Keratinocyte (primary cell): Measurements from ENCODE around the gene CD8B. TPM values are rescaled to one million over a fixed set of nuclear protein-coding genes. Genes with fewer than 3 reads are reported as not detected.

Experiments
- DNase-seq: peaks from one replicate; pipeline ENCODE4 v3.0.0-alpha.2; 2011; ENCODE audit warnings: low read depth, missing footprints, low spot score
- FAIRE-seq: peaks from 2 replicates; lab custom pipeline; 2011; peaks lifted over from hg19 to GRCh38; lab: Jason Lieb, UNC
- H2AFZ ChIP-seq: 2 replicates; pipeline ENCODE4 v1.6.0; 2012; ENCODE audit warnings: low read length, control low read depth, inconsistent platforms; ENCODE audit not compliant: control insufficient read depth
- H3K27ac ChIP-seq: 2 replicates; pipeline ENCODE4 v1.5.1; 2011; ENCODE audit warnings: low read length; ENCODE audit not compliant: control insufficient read depth, insufficient read depth
- H3K27me3 ChIP-seq: 3 replicates; pipeline ENCODE4 v1.6.0; 2011; ENCODE audit warnings: low read length; ENCODE audit not compliant: control insufficient read depth, insufficient read depth; ENCODE audit errors: extremely low read depth
- H3K36me3 ChIP-seq, 2 experiments: 2 replicates in 1 of 2; 3 replicates in 1 of 2; pipeline ENCODE4 v1.5.1; 2011; ENCODE audit warnings: low read length in 2 of 2, mild to moderate bottlenecking in 1 of 2; ENCODE audit not compliant: control insufficient read depth in 2 of 2, insufficient read depth in 2 of 2; ENCODE audit errors: extremely low read depth in 1 of 2
- H3K4me1 ChIP-seq: 3 replicates; pipeline ENCODE4 v1.5.1; 2011; ENCODE audit warnings: low read length; ENCODE audit not compliant: control insufficient read depth, insufficient read depth; ENCODE audit errors: extremely low read depth
- H3K4me2 ChIP-seq: 3 replicates; pipeline ENCODE4 v1.6.0; 2011; ENCODE audit warnings: low read depth, low read length; ENCODE audit not compliant: control insufficient read depth, insufficient read depth; ENCODE audit errors: extremely low read depth
- H3K4me3 ChIP-seq, 3 experiments: fragments of 200-600 bp in 1 of 3; sonication (generic) in 1 of 3; 2 replicates in 2 of 3; 3 replicates in 1 of 3; pipeline ENCODE4 v1.5.1; 2011 to 2016; ENCODE audit warnings: low read length in 3 of 3, mild to moderate bottlenecking in 3 of 3, control low read depth in 2 of 3, inconsistent platforms in 1 of 3, low read depth in 1 of 3, mixed read lengths in 1 of 3, mixed run types in 1 of 3, moderate library complexity in 1 of 3; ENCODE audit not compliant: control insufficient read depth in 2 of 3, insufficient read depth in 2 of 3; ENCODE audit errors: extremely low read depth in 1 of 3
- H3K79me2 ChIP-seq: 2 replicates; pipeline ENCODE4 v1.6.0; 2012; ENCODE audit warnings: low read length; ENCODE audit not compliant: control insufficient read depth, insufficient read depth
- H3K9ac ChIP-seq: 3 replicates; pipeline ENCODE4 v1.6.0; 2011; ENCODE audit warnings: low read length; ENCODE audit not compliant: control insufficient read depth, insufficient read depth; ENCODE audit errors: extremely low read depth
- H3K9me1 ChIP-seq: 3 replicates; pipeline ENCODE4 v1.6.0; 2011; ENCODE audit warnings: low read length; ENCODE audit not compliant: control insufficient read depth, insufficient read depth; ENCODE audit errors: extremely low read depth
- H3K9me3 ChIP-seq: 2 replicates; pipeline ENCODE4 v1.5.1; 2012; ENCODE audit warnings: low read depth, low read length; ENCODE audit not compliant: control insufficient read depth
- H4K20me1 ChIP-seq: 3 replicates; pipeline ENCODE4 v1.6.0; 2011; ENCODE audit warnings: low read length; ENCODE audit not compliant: control insufficient read depth, insufficient read depth; ENCODE audit errors: extremely low read depth
- EZH2 ChIP-seq: IDR thresholded peaks from one replicate; pipeline ENCODE4 v1.6.1; 2012; ENCODE audit warnings: inconsistent platforms, mild to moderate bottlenecking, low read length, moderate library complexity
- dilution Hi-C: fragments of 300-500 bp; cut with MboI; formaldehyde crosslinking; loops from one replicate; pipeline ENCODE4 v1.7.0; 2020; ENCODE audit warnings: low sequenced_read_pairs; ENCODE audit not compliant: extremely low pct_ligation_motif_present
- polyA plus RNA-seq, 5 experiments: library from polyadenylated mRNA; depleted of rRNA in 3 of 5; stranded (reverse) in 3 of 5; stranded (forward) in 1 of 5; unstranded in 1 of 5; fragments of >200 nt; gene quantifications; 1 replicate in 1 of 5; 2 replicates in 3 of 5; 3 replicates in 1 of 5; pipeline versions ENCODE4 v1.2.1 to v1.2.3, GENCODE V29; 2011 to 2012; ENCODE audit warnings: missing spikeins in 2 of 5, low read depth in 1 of 5, low replicate concordance in 1 of 5
- TF ChIP-seq, protein P1 (sequence below), 3 experiments: IDR thresholded peaks in 1 of 3; conservative IDR thresholded peaks in 1 of 3; optimal IDR thresholded peaks in 1 of 3; 2 replicates in 2 of 3; 3 replicates in 1 of 3; pipeline versions ENCODE3 to v1.5.1; 2011; ENCODE audit warnings: low read length in 3 of 3, mild to moderate bottlenecking in 3 of 3, moderate library complexity in 2 of 3, control low read depth in 1 of 3, inconsistent platforms in 1 of 3; ENCODE audit not compliant: insufficient read depth in 2 of 3; ENCODE audit errors: extremely low read depth in 1 of 3

The CD8B gene
- polyA plus RNA-seq, 1 donor (not counting 4 experiments of a cell fraction or from before 2014, with no cell fraction given) = not detected

DNA sequence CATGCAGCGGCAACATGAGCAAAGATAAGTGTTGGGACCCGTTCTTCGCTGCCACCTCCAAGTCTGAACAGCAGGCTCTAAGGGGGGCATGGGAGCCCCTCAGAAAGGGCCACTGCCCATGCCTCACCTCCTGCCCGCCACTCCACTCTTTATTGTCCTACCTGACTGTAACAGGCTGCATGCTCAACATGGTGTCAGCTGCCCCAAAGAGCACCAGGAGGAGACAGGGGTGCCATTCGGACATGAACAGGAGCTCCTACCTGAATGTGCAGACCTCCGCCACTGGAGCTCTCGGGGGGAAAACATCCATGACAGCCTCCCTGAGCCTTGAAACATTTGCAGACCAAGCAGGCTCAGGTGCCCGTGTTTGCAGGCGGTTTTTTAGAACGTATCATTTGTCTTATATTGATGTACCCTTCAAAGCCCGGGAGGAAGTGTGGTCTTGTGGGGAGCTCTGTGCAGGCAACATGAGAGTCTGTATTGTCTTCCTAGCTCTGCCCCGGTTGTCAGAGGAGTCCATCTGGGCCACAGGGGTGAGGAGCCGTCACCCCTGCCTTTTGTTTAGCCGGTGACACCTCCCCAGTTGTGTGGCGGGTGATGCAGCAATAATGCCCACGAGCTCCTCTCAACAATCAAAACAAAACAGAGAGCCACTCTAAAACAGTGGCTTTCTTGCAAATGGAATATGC, 35.8 kb downstream of the CD8B start:
- Histone ChIP-seq H3K4me1 (peaks cover 4% of the 10 kb centered on the region), H3K9me1 (no peaks in the 10 kb centered on the region), H3K36me3 (no peaks in the 10 kb centered on the region), H3K9ac (no peak overlapping the region), H3K4me2 (no peak overlapping the region), H4K20me1 (no peaks in the 10 kb centered on the region), H3K9me3 (no peaks in the 10 kb centered on the region), H3K79me2 (no peaks in the 10 kb centered on the region), H3K27ac (no peak overlapping the region), H3K27me3 (peaks cover 4% of the 10 kb centered on the region), H2AFZ (no peak overlapping the region), H3K4me3 (no peak overlapping the region)
- DNase-seq = no peak
- TF ChIP-seq, protein P1, sequence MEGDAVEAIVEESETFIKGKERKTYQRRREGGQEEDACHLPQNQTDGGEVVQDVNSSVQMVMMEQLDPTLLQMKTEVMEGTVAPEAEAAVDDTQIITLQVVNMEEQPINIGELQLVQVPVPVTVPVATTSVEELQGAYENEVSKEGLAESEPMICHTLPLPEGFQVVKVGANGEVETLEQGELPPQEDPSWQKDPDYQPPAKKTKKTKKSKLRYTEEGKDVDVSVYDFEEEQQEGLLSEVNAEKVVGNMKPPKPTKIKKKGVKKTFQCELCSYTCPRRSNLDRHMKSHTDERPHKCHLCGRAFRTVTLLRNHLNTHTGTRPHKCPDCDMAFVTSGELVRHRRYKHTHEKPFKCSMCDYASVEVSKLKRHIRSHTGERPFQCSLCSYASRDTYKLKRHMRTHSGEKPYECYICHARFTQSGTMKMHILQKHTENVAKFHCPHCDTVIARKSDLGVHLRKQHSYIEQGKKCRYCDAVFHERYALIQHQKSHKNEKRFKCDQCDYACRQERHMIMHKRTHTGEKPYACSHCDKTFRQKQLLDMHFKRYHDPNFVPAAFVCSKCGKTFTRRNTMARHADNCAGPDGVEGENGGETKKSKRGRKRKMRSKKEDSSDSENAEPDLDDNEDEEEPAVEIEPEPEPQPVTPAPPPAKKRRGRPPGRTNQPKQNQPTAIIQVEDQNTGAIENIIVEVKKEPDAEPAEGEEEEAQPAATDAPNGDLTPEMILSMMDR (optimal IDR thresholded peaks at IDR 0.05 in 1 of 3, IDR thresholded peaks at IDR 0.05 in 1 of 3, conservative IDR thresholded peaks at IDR 0.05 in 1 of 3; ENCODE audit: extremely low read depth in 1 of 3, insufficient read depth in 2 of 3, low read length in 3 of 3) = no peak
- TF ChIP-seq EZH2 = no peak
- no peak for FAIRE-seq
- dilution Hi-C loops = no loop called here

DNA sequence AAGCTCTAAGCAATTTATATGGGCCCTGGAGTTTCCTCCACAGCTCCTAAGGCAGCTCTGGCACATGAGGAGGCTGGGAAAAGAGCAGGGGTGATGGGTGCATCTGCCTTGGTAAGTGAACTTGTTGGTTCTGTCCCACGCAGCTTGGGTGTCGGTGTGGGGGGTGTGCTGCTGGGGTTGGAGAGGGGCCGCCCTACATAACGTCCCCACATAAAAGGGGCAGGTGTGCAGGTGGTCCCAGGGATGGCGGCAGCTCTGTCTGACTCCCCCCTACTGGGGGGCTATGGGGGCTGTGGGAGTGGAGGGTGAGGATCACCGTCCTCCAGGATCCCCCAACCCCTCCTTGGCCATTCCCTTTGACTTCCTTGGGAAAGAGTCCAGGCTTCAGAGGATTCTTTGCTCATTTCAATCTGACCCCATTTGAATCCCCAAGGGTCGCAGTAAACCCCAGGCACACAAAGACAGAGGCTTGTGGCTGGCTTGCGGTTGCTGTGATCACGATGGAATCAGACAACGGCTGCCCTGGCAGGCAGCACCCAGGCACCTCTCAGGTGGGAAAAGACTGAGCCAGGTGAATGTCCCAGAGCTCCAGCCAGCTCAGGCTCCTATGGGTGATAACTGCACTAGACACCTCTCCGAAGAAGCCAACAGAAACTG, 36.5 kb downstream of the CD8B start:
- Histone ChIP-seq H3K27me3 (peaks cover 4% of the 10 kb centered on the region), H3K4me1 (peaks cover 4% of the 10 kb centered on the region), H3K9me1 (no peaks in the 10 kb centered on the region), H3K4me3 (no peak overlapping the region), H3K79me2 (no peaks in the 10 kb centered on the region), H4K20me1 (no peaks in the 10 kb centered on the region), H3K36me3 (no peaks in the 10 kb centered on the region), H3K9ac (no peak overlapping the region), H3K4me2 (no peak overlapping the region), H3K27ac (no peak overlapping the region), H2AFZ (no peak overlapping the region), H3K9me3 (no peaks in the 10 kb centered on the region)
- no peak for DNase-seq
- dilution Hi-C loops = no loop called here
- no peak for FAIRE-seq
- no peak for TF ChIP-seq EZH2
- TF ChIP-seq, protein P1 (optimal IDR thresholded peaks at IDR 0.05 in 1 of 3, IDR thresholded peaks at IDR 0.05 in 1 of 3, conservative IDR thresholded peaks at IDR 0.05 in 1 of 3; ENCODE audit: extremely low read depth in 1 of 3, insufficient read depth in 2 of 3, low read length in 3 of 3) = no peak
